ENCODE measurements around the gene ZBTB14.

The ZBTB14 gene

GRCh38 chr18:5251117-5251516, 44.4 kb downstream of the ZBTB14 start:
- POLR2A ChIA-PET (ENCODE audit: low non-redundant PET) = no interaction called here
- H3K27ac ChIP-seq = no peak overlapping the region
- CTCF ChIA-PET = no interaction called here
- no peak for DNase-seq (ENCODE audit: low spot score)
- TF ChIP-seq, protein P1, sequence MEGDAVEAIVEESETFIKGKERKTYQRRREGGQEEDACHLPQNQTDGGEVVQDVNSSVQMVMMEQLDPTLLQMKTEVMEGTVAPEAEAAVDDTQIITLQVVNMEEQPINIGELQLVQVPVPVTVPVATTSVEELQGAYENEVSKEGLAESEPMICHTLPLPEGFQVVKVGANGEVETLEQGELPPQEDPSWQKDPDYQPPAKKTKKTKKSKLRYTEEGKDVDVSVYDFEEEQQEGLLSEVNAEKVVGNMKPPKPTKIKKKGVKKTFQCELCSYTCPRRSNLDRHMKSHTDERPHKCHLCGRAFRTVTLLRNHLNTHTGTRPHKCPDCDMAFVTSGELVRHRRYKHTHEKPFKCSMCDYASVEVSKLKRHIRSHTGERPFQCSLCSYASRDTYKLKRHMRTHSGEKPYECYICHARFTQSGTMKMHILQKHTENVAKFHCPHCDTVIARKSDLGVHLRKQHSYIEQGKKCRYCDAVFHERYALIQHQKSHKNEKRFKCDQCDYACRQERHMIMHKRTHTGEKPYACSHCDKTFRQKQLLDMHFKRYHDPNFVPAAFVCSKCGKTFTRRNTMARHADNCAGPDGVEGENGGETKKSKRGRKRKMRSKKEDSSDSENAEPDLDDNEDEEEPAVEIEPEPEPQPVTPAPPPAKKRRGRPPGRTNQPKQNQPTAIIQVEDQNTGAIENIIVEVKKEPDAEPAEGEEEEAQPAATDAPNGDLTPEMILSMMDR (conservative IDR thresholded peaks at IDR 0.05; ENCODE audit: low read depth) = no peak

GRCh38 chr18:5250603-5251002, 44.9 kb downstream of the ZBTB14 start:
- H3K27ac ChIP-seq = no peak overlapping the region
- ChIA-PET POLR2A (ENCODE audit: low non-redundant PET) (no interaction called here), CTCF (no interaction called here)
- TF ChIP-seq, protein P1 (conservative IDR thresholded peaks at IDR 0.05; ENCODE audit: low read depth) = no peak
- DNase-seq (ENCODE audit: low spot score) = no peak

DNA sequence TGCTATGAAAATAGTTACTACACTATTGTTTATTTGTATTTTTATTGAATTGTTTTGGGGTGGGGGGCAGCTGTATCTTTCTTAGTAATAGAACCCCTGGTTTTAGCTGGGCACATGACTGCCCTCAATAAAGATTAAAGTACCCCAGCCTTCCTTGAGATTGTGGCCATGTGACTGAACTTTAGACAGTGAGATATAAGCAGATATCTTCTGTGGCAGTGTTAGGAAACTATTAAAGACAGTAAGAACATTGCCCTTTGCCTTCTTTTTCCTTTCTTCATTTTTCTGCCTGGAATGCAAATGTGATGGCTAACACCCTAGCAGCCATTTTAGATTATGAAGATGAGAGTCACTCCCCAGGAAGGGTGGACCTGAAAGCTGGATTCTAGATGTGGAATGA, 50.6 kb downstream of the ZBTB14 start:
- CTCF ChIA-PET = no interaction called here
- POLR2A ChIA-PET (ENCODE audit: low non-redundant PET) = no interaction called here
- no peak overlapping the region for H3K27ac ChIP-seq
- TF ChIP-seq, protein P1 (conservative IDR thresholded peaks at IDR 0.05; ENCODE audit: low read depth) = no peak
- DNase-seq (ENCODE audit: low spot score) = no peak

- DNase-seq (ENCODE audit: low spot score) = no peak
- TF ChIP-seq, protein P1 (conservative IDR thresholded peaks at IDR 0.05; ENCODE audit: low read depth) = no peak
- no peak overlapping the region for H3K27ac ChIP-seq
- ChIA-PET POLR2A (ENCODE audit: low non-redundant PET) (no interaction called here), CTCF (interaction anchor here (0.6 kb wide), 1 partner anchor 126 kb away, joined by 3 read pairs; no protein-coding TSS in a partner anchor)
Observed at GRCh38 chr18:5239447-5239846, 56.1 kb downstream of the ZBTB14 start.

Measured in RWPE1 (cell line).